Liver (tissue), 3 donors: ENCODE measurements around the gene SIPA1L3.

ENCODE experiments used
- ATF3 ChIP-seq: IDR thresholded peaks from 2 replicates; pipeline ENCODE4 v1.6.1; 2016; ENCODE audit warnings: antibody characterized with exemption
- CTCF ChIP-seq: fragments of 150-350 bp; IDR thresholded peaks from 2 replicates; pipeline ENCODE4 v1.5.1; 2017; ENCODE audit warnings: improper control_type of control experiment, low read depth, low read length; ENCODE audit not compliant: missing input control
- EGR1 ChIP-seq, 2 donors: IDR thresholded peaks; 2 replicates each; pipeline ENCODE4 v1.6.1; 2016 to 2018; ENCODE audit warnings: antibody characterized with exemption in 2 of 2, low read depth in 2 of 2
- FOXA2 ChIP-seq: IDR thresholded peaks from 2 replicates; pipeline ENCODE4 v1.6.1; 2016; ENCODE audit warnings: antibody characterized with exemption
- GABPA ChIP-seq, 2 donors: IDR thresholded peaks in 1 of 2; conservative IDR thresholded peaks in 1 of 2; 2 replicates each; pipeline ENCODE4 v1.6.1; 2016; ENCODE audit warnings: antibody characterized with exemption in 2 of 2, mild to moderate bottlenecking in 1 of 2, moderate library complexity in 1 of 2
- HNF4A ChIP-seq, 2 donors: conservative IDR thresholded peaks; 2 replicates each; pipeline ENCODE4 v1.6.1; 2016; ENCODE audit warnings: antibody characterized with exemption in 2 of 2, mild to moderate bottlenecking in 2 of 2
- JUND ChIP-seq, 2 donors: IDR thresholded peaks; 2 replicates each; pipeline ENCODE4 v1.6.1; 2016; ENCODE audit warnings: antibody characterized with exemption in 2 of 2
- MAX ChIP-seq: IDR thresholded peaks from 2 replicates; pipeline ENCODE4 v1.6.1; 2016; ENCODE audit warnings: antibody characterized with exemption
- RAD21 ChIP-seq, 2 donors: IDR thresholded peaks; 2 replicates each; pipeline ENCODE4 v1.6.1; 2016; ENCODE audit warnings: antibody characterized with exemption in 2 of 2, mild to moderate bottlenecking in 2 of 2
- REST ChIP-seq: IDR thresholded peaks from 2 replicates; pipeline ENCODE4 v1.6.1; 2016; ENCODE audit warnings: antibody characterized with exemption, mild to moderate bottlenecking
- RXRA ChIP-seq, 2 donors: IDR thresholded peaks; 2 replicates each; pipeline ENCODE4 v1.6.1; 2017 to 2018; ENCODE audit warnings: antibody characterized with exemption in 2 of 2, mild to moderate bottlenecking in 1 of 2
- SP1 ChIP-seq: IDR thresholded peaks from 2 replicates; pipeline ENCODE4 v1.6.1; 2018; ENCODE audit warnings: antibody characterized with exemption, mild to moderate bottlenecking
- TAF1 ChIP-seq: conservative IDR thresholded peaks from 2 replicates; pipeline ENCODE4 v1.6.1; 2016; ENCODE audit warnings: antibody characterized with exemption, mild to moderate bottlenecking
- YY1 ChIP-seq: IDR thresholded peaks from 2 replicates; pipeline ENCODE4 v1.6.1; 2016; ENCODE audit warnings: antibody characterized with exemption, mild to moderate bottlenecking
- donor health status: healthy.
- donor health status: healthy.

- no peak for TF ChIP-seq CTCF
- no peak for TF ChIP-seq RAD21 (IDR thresholded peaks at IDR 0.05)
- TF ChIP-seq RXRA (IDR thresholded peaks at IDR 0.05): no peak
- no peak for TF ChIP-seq TAF1
- no peak for TF ChIP-seq GABPA (IDR thresholded peaks at IDR 0.05 in 1 of 2, conservative IDR thresholded peaks at IDR 0.05 in 1 of 2)
- TF ChIP-seq REST: no peak
- TF ChIP-seq JUND (IDR thresholded peaks at IDR 0.05): no peak
- no peak for TF ChIP-seq FOXA2
- no peak for TF ChIP-seq SP1
- no peak for TF ChIP-seq YY1
- TF ChIP-seq MAX: no peak
- no peak for TF ChIP-seq ATF3
- TF ChIP-seq HNF4A (conservative IDR thresholded peaks at IDR 0.05): no peak
- no peak for TF ChIP-seq EGR1 (IDR thresholded peaks at IDR 0.05; ENCODE audit: low read depth in 2 of 2)
Measured at GRCh38 chr19:38009650-38010242, 102.7 kb downstream of the SIPA1L3 start.
